Measurements from ENCODE around the gene STMN3. TPM values are rescaled to one million over a fixed set of nuclear protein-coding genes. Genes with fewer than 3 reads are reported as not detected.
"Not testable (repeated sequence)": the region's sequence is repeated elsewhere in the genome, so short reads cannot be mapped to it uniquely, and the experiment has no call there.

STMN3 gene
- total RNA-seq, 1 donor: 9.3 TPM

- TF ChIP-seq, protein P1, sequence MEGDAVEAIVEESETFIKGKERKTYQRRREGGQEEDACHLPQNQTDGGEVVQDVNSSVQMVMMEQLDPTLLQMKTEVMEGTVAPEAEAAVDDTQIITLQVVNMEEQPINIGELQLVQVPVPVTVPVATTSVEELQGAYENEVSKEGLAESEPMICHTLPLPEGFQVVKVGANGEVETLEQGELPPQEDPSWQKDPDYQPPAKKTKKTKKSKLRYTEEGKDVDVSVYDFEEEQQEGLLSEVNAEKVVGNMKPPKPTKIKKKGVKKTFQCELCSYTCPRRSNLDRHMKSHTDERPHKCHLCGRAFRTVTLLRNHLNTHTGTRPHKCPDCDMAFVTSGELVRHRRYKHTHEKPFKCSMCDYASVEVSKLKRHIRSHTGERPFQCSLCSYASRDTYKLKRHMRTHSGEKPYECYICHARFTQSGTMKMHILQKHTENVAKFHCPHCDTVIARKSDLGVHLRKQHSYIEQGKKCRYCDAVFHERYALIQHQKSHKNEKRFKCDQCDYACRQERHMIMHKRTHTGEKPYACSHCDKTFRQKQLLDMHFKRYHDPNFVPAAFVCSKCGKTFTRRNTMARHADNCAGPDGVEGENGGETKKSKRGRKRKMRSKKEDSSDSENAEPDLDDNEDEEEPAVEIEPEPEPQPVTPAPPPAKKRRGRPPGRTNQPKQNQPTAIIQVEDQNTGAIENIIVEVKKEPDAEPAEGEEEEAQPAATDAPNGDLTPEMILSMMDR (IDR thresholded peaks at IDR 0.05; ENCODE audit: insufficient read depth, low read length): no peak
Observed at GRCh38 chr20:63617092-63617875, 35.9 kb downstream of the STMN3 start.

DNA sequence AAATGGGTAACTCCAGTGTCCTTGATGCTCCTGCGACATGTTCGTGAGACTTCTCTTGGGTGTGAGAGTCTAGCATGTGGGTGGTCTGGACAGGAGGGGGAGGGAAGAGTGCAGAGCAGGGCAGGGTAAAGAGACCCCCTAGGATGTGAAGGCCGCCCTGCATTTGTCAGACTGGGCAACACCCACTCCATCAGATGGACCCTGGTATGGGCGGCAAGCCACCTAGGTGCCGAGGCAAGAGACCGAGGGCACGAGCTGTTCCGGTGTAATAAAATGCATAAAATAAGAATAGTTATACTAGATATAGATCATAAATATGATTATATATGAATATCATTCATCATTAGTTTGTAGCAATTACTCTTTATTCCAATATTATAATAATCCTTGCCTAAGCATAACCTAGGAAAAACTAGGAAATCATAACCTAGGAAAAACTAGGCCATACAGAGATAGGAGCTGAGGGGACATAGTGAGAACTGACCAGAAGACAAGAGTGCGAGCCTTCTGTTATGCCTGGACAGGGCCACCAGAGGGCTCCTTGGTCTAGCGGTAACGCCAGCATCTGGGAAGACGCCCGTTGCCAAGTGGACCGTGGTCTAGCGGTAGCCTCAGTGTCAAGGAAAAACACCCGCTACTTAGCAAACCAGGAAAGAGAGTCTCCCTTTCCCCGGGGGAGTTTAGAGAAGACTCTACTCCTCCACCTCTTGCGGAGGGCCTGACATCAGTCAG lies 39.2 kb downstream of the STMN3 start:
- TF ChIP-seq, protein P1 (IDR thresholded peaks at IDR 0.05; ENCODE audit: insufficient read depth, low read length): peak; percentile 31
- peak; percentile 29 for DNase-seq (ENCODE audit: low read depth)
- not testable (repeated sequence) for H3K4me3 ChIP-seq (ENCODE audit: low read depth, low read length)

More at GRCh38 chr20:63617092-63617875, 35.9 kb downstream of the STMN3 start:
- no peak for DNase-seq (ENCODE audit: low read depth)
- no peak overlapping the region for H3K4me3 ChIP-seq (ENCODE audit: low read depth, low read length)

DNA sequence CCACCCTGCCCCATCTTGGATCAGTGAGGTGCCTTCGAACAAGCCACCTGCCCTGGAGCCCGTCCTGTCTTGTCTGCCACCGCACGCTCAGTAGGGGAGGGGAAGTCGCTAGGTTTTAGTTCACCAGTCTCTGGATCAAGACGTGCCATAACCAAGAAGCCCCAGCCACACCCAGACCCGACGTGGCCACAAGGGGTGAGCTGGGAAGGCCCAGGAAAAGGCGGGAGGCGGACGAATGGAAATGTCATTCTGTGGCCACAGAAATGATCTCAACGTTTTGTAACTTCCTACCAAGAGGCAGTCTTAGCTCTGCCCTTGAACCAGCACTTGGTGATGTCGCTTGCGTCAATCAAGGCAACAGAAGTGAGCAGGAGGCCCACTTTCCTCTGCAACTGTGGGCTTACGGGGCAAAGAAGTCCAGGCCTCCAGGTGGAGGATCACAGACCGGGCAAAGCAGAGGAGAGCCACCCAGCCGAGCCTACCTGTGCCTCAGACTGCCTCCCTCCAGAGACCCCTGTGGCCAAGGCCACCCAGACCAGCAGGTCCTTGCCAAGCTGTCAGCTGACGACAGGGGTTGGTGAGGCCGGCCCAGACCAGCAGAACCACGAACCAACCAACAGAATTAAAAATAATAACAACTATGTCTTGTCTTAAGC lies 40.8 kb downstream of the STMN3 start:
- H3K4me3 ChIP-seq (ENCODE audit: low read depth, low read length): no peak overlapping the region
- TF ChIP-seq, protein P1 (IDR thresholded peaks at IDR 0.05; ENCODE audit: insufficient read depth, low read length): no peak
- no peak for DNase-seq (ENCODE audit: low read depth)

DNA sequence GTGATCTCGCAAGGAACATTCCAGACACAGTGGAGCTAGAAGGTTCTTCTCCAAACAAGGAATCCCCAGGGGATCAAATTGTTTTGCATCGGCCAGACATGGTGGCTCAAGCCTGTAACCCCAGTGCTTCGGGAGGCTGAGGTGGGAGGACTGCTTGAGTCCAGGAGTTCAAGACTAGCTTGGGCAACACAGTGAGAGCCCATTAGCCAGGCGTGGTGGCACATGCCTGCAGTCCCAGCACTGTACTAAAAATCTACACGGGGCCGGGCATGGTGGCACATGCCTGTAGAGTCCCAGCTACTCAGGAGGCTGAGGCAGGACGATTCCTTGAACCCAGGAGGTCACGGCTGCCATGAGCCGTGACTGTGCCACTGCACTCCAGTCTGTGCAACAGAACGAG lies 41.6 kb downstream of the STMN3 start:
- TF ChIP-seq, protein P1 (IDR thresholded peaks at IDR 0.05; ENCODE audit: insufficient read depth, low read length): no peak
- H3K4me3 ChIP-seq (ENCODE audit: low read depth, low read length): no peak overlapping the region
- no peak for DNase-seq (ENCODE audit: low read depth)

DNA sequence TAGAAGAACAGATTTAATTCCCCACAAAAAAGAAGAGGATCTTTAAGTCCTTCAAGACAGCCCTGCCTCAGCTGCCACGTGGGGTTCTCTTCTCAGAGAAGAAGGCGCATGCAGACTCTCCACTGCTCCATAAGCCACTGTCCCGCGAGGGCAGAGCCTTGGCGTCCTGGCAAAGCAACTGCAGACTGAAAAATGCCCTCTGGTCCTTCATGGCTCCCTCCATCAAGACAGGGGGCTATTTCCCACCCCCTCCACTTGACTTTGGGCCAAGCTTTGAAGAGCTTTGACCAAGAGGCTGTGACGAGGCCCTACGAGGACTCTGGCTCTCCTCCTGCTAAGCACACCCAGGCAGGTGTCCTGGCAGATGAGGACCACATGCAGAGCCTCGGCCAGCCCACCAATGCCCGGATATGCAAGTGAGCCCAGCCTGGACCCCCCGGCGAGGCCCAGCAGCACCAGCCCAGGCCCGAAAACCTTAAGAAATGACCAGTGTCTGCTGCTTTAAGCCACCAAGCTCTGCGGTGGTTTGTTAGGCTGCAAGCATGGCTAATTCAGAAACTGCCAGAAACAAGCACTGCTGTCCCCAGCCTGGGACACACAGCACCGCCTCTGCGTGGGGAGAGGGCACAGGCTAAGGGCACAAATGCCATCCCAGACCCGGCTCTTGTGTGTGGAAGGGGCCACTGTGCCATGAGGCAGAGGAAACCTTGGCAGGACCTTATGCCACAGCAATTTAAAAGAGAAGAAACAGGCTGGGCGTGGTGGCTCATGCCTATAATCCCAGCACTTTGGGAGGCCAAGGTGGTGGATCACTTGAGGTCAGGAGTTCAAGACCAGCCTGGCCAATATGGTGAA lies 42.4 kb downstream of the STMN3 start:
- DNase-seq (ENCODE audit: low read depth): no peak
- no peak overlapping the region for H3K4me3 ChIP-seq (ENCODE audit: low read depth, low read length)
- TF ChIP-seq, protein P1 (IDR thresholded peaks at IDR 0.05; ENCODE audit: insufficient read depth, low read length): no peak

DNA sequence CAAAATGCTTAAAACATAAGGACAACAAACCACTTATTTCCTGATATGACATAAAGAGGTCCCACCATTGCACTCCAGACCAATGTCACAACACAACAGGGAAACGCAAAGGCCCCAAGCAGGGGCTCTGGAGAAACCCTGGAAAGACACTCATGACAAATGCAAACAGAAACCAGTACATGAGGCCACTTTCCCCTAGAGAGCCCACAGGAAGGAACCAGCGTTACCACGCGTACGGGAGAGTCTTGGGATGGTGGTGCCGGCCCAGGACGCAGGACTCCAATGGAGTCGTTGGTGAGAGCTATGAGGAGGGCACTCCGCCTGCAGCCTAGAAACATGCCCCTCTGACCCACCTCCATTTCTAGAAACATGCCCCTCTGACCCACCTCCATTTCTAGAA lies 46.5 kb downstream of the STMN3 start:
- TF ChIP-seq, protein P1 (IDR thresholded peaks at IDR 0.05; ENCODE audit: insufficient read depth, low read length): no peak
- DNase-seq (ENCODE audit: low read depth): no peak
- no peak overlapping the region for H3K4me3 ChIP-seq (ENCODE audit: low read depth, low read length)
